ENCODE data around the gene AKAP8. TPM values are rescaled to one million over a fixed set of nuclear protein-coding genes. Genes with fewer than 3 reads are reported as not detected.
A peak's percentile ranks its signal among the peaks of the same experiment; 100 is the strongest.

Gene AKAP8
- total RNA-seq, 1 donor from 2014 or later: 37.0 TPM

GRCh38 chr19:15374796-15375440 lies 4.7 kb downstream of the AKAP8 start:
- Mint-ChIP-seq H3K4me3 (no peak overlapping the region), H3K27ac (no peak overlapping the region), H3K27me3 (no peaks in the 10 kb centered on the region), H3K36me3 (peaks cover 6% of the 10 kb centered on the region), H3K4me1 (ENCODE audit: unreplicated experiment) (peaks cover 16% of the 10 kb centered on the region), H3K9me3 (no peaks in the 10 kb centered on the region)
- no peak for DNase-seq (ENCODE audit: extremely low spot score, unreplicated experiment)
- no peak for TF ChIP-seq CTCF (conservative IDR thresholded peaks at IDR 0.05)

- Mint-ChIP-seq H3K4me1 (ENCODE audit: unreplicated experiment) (peaks cover 16% of the 10 kb centered on the region), H3K4me3 (no peak overlapping the region), H3K36me3 (peaks cover 6% of the 10 kb centered on the region), H3K27me3 (no peaks in the 10 kb centered on the region), H3K27ac (no peak overlapping the region), H3K9me3 (no peaks in the 10 kb centered on the region)
- no peak for TF ChIP-seq CTCF (conservative IDR thresholded peaks at IDR 0.05)
- no peak for DNase-seq (ENCODE audit: extremely low spot score, unreplicated experiment)
These were observed 5.4 kb downstream of the AKAP8 start for GRCh38 chr19:15374105-15374651.

DNA sequence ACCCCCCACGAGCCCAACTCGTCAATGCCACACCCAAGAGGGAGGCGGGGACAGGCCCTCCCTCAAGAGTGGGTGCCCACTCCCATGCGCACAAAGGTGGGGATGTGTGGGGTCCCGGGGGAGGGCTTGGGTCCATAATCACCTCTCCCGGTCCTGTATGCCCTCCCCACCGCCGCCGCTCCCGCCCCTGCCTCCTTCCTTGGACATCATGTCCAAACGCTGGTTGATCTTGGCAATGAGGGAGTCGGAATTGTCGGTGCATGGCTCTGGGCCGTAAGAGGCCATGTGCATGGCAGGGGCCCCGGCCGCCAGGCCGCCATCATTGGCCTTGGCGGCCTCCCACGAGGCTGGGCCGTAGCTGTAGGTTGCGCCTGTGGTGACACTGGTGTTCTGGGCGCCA lies 5.9 kb downstream of the AKAP8 start:
- H3K27ac Mint-ChIP-seq: no peak overlapping the region
- TF ChIP-seq CTCF (conservative IDR thresholded peaks at IDR 0.05): no peak
- no peak overlapping the region for H3K4me3 Mint-ChIP-seq
- no peak for DNase-seq (ENCODE audit: extremely low spot score, unreplicated experiment)
- H3K27me3 Mint-ChIP-seq: no peaks in the 10 kb centered on the region
- peaks cover 7% of the 10 kb centered on the region for H3K36me3 Mint-ChIP-seq
- no peaks in the 10 kb centered on the region for H3K9me3 Mint-ChIP-seq
- H3K4me1 Mint-ChIP-seq (ENCODE audit: unreplicated experiment): peaks cover 16% of the 10 kb centered on the region

GRCh38 chr19:15372891-15373301 lies 6.7 kb downstream of the AKAP8 start:
- Mint-ChIP-seq H3K4me1 (ENCODE audit: unreplicated experiment) (peaks cover 11% of the 10 kb centered on the region), H3K27me3 (no peaks in the 10 kb centered on the region), H3K9me3 (no peaks in the 10 kb centered on the region), H3K4me3 (no peak overlapping the region), H3K27ac (peak overlapping the region; percentile 46), H3K36me3 (peaks cover 13% of the 10 kb centered on the region)
- DNase-seq (ENCODE audit: extremely low spot score, unreplicated experiment): no peak
- no peak for TF ChIP-seq CTCF (conservative IDR thresholded peaks at IDR 0.05)

GRCh38 chr19:15372470-15372869 lies 7.1 kb downstream of the AKAP8 start:
- Mint-ChIP-seq H3K27me3 (no peaks in the 10 kb centered on the region), H3K27ac (no peak overlapping the region), H3K4me3 (no peak overlapping the region), H3K9me3 (no peaks in the 10 kb centered on the region), H3K4me1 (ENCODE audit: unreplicated experiment) (peaks cover 8% of the 10 kb centered on the region), H3K36me3 (peaks cover 13% of the 10 kb centered on the region)
- no peak for TF ChIP-seq CTCF (conservative IDR thresholded peaks at IDR 0.05)
- no peak for DNase-seq (ENCODE audit: extremely low spot score, unreplicated experiment)
